Peyer's patch (tissue), 4 donors: ENCODE results near the gene SORCS3.

Experiments used
- POLR2A ChIP-seq, 2 donors: fragments of 450-650 bp; IDR thresholded peaks; one replicate each; pipeline ENCODE4 v1.5.1; 2017; ENCODE audit warnings: antibody characterized with exemption in 2 of 2, mild to moderate bottlenecking in 2 of 2, moderate library complexity in 2 of 2
- TF ChIP-seq, protein P1 (sequence below), 6 experiments: fragments of 450-650 bp in 4 of 6; fragments of 200-600 bp in 2 of 6; sonication (generic) in 1 of 6; IDR thresholded peaks; one replicate each; pipeline ENCODE4 v1.5.1; 2017 to 2019; ENCODE audit warnings: antibody characterized with exemption in 6 of 6, mild to moderate bottlenecking in 3 of 6, moderate library complexity in 1 of 6

GRCh38 chr10:105145711-105146110, 504.6 kb downstream of the SORCS3 start:
- TF ChIP-seq, protein P1, sequence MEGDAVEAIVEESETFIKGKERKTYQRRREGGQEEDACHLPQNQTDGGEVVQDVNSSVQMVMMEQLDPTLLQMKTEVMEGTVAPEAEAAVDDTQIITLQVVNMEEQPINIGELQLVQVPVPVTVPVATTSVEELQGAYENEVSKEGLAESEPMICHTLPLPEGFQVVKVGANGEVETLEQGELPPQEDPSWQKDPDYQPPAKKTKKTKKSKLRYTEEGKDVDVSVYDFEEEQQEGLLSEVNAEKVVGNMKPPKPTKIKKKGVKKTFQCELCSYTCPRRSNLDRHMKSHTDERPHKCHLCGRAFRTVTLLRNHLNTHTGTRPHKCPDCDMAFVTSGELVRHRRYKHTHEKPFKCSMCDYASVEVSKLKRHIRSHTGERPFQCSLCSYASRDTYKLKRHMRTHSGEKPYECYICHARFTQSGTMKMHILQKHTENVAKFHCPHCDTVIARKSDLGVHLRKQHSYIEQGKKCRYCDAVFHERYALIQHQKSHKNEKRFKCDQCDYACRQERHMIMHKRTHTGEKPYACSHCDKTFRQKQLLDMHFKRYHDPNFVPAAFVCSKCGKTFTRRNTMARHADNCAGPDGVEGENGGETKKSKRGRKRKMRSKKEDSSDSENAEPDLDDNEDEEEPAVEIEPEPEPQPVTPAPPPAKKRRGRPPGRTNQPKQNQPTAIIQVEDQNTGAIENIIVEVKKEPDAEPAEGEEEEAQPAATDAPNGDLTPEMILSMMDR (IDR thresholded peaks at IDR 0.05) = no peak
- TF ChIP-seq POLR2A (IDR thresholded peaks at IDR 0.05) = no peak
